Hepatocyte (in vitro differentiated cells): ENCODE measurements around the gene ZFP36L2. TPM values are rescaled to one million over a fixed set of nuclear protein-coding genes. Genes with fewer than 3 reads are reported as not detected.

Experiments used
- DNase-seq: peaks from one replicate; pipeline ENCODE4 v3.0.0-alpha.2; 2016; ENCODE audit warnings: low spot score
- H2AFZ ChIP-seq: fragments of 200-600 bp; sonication (generic); 2 replicates; pipeline ENCODE4 v1.6.0; 2016; ENCODE audit warnings: antibody characterized with exemption, mild to moderate bottlenecking
- H3K27ac ChIP-seq: fragments of 200-600 bp; sonication (generic); 2 replicates; pipeline ENCODE4 v1.5.1; 2016; ENCODE audit warnings: mild to moderate bottlenecking
- H3K27me3 ChIP-seq: fragments of 200-600 bp; sonication (generic); 2 replicates; pipeline ENCODE4 v1.6.1; 2016
- H3K36me3 ChIP-seq: fragments of 200-600 bp; sonication (generic); replicated peaks from 2 replicates; pipeline ENCODE4 v1.5.1; 2016; ENCODE audit warnings: low read depth; ENCODE audit not compliant: insufficient read depth
- H3K4me1 ChIP-seq: fragments of 200-600 bp; sonication (generic); 2 replicates; pipeline ENCODE4 v1.5.1; 2016; ENCODE audit warnings: mild to moderate bottlenecking, moderate library complexity; ENCODE audit not compliant: insufficient read depth
- H3K4me2 ChIP-seq: fragments of 200-600 bp; sonication (generic); 2 replicates; pipeline ENCODE4 v1.6.0; 2016
- H3K4me3 ChIP-seq: fragments of 200-600 bp; sonication (generic); 2 replicates; pipeline ENCODE4 v1.5.1; 2016; ENCODE audit warnings: mild to moderate bottlenecking
- H3K79me2 ChIP-seq: fragments of 200-600 bp; sonication (generic); 2 replicates; pipeline ENCODE4 v1.6.0; 2017; ENCODE audit warnings: mild to moderate bottlenecking
- H3K9me2 ChIP-seq: fragments of 200-600 bp; sonication (generic); replicated peaks from 2 replicates; pipeline ENCODE4 v1.6.0; 2017; ENCODE audit warnings: mild to moderate bottlenecking; ENCODE audit not compliant: insufficient read depth
- H3K9me3 ChIP-seq: fragments of 200-600 bp; sonication (generic); 2 replicates; pipeline ENCODE4 v1.5.1; 2016; ENCODE audit warnings: low read depth, mild to moderate bottlenecking
- H4K20me1 ChIP-seq: fragments of 200-600 bp; sonication (generic); 2 replicates; pipeline ENCODE4 v1.6.0; 2016; ENCODE audit warnings: mild to moderate bottlenecking; ENCODE audit not compliant: insufficient read depth, poor library complexity, severe bottlenecking
- EZH2 ChIP-seq: fragments of 200-600 bp; sonication (generic); IDR thresholded peaks from 2 replicates; pipeline ENCODE4 v1.6.1; 2016; ENCODE audit warnings: antibody characterized with exemption, mild to moderate bottlenecking, borderline replicate concordance
- EZH2phosphoT487 ChIP-seq: fragments of 200-600 bp; sonication (generic); IDR thresholded peaks from one replicate; pipeline ENCODE4 v1.6.1; 2018; ENCODE audit warnings: antibody characterized with exemption, mild to moderate bottlenecking, low read depth, moderate library complexity; ENCODE audit not compliant: unreplicated experiment, severe bottlenecking
- WGBS: methylation state at CpG from one replicate; pipeline ENCODE4 v1.1.6; 2016; ENCODE audit warnings: low lambda C conversion rate; ENCODE audit errors: missing lambda C conversion rate; 5-methylcytosine and 5-hydroxymethylcytosine counted together
- polyA plus RNA-seq: library from polyadenylated mRNA; unstranded; fragments of >200 nt; fragmentation: Nextera tagmentation; extraction: Ambion mirVana; gene quantifications from 2 replicates; pipeline ENCODE4 v1.2.1, GENCODE V29; 2016
- total RNA-seq: library from RNA; depleted of rRNA; stranded (reverse); fragments of >200 nt; gene quantifications from 2 replicates; pipeline ENCODE4 v1.2.3, GENCODE V29; 2014
- TF ChIP-seq, protein P1 (sequence below): fragments of 200-600 bp; sonication (generic); IDR thresholded peaks from 2 replicates; pipeline ENCODE4 v1.5.1; 2016; ENCODE audit warnings: antibody characterized with exemption, mild to moderate bottlenecking; ENCODE audit not compliant: poor library complexity

Gene ZFP36L2
- total and polyA plus RNA-seq, 2 experiments from 2014 or later: 85.1 to 285 TPM

GRCh38 chr2:43176449-43176848 lies 50.0 kb downstream of the ZFP36L2 start:
- Histone ChIP-seq H3K4me2 (no peak overlapping the region), H3K4me1 (peaks cover 19% of the 10 kb centered on the region), H3K9me2 (no peaks in the 10 kb centered on the region), H3K27me3 (no peaks in the 10 kb centered on the region), H3K79me2 (no peaks in the 10 kb centered on the region), H3K4me3 (no peak overlapping the region), H3K36me3 (no peaks in the 10 kb centered on the region), H3K9me3 (no peaks in the 10 kb centered on the region), H4K20me1 (no peaks in the 10 kb centered on the region), H2AFZ (no peak overlapping the region), H3K27ac (no peak overlapping the region)
- TF ChIP-seq EZH2phosphoT487: no peak
- no peak for TF ChIP-seq EZH2
- TF ChIP-seq, protein P1, sequence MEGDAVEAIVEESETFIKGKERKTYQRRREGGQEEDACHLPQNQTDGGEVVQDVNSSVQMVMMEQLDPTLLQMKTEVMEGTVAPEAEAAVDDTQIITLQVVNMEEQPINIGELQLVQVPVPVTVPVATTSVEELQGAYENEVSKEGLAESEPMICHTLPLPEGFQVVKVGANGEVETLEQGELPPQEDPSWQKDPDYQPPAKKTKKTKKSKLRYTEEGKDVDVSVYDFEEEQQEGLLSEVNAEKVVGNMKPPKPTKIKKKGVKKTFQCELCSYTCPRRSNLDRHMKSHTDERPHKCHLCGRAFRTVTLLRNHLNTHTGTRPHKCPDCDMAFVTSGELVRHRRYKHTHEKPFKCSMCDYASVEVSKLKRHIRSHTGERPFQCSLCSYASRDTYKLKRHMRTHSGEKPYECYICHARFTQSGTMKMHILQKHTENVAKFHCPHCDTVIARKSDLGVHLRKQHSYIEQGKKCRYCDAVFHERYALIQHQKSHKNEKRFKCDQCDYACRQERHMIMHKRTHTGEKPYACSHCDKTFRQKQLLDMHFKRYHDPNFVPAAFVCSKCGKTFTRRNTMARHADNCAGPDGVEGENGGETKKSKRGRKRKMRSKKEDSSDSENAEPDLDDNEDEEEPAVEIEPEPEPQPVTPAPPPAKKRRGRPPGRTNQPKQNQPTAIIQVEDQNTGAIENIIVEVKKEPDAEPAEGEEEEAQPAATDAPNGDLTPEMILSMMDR: no peak
- 93% methylated on average over 1 of the region's 1 CpG for WGBS
- DNase-seq: no peak

DNA sequence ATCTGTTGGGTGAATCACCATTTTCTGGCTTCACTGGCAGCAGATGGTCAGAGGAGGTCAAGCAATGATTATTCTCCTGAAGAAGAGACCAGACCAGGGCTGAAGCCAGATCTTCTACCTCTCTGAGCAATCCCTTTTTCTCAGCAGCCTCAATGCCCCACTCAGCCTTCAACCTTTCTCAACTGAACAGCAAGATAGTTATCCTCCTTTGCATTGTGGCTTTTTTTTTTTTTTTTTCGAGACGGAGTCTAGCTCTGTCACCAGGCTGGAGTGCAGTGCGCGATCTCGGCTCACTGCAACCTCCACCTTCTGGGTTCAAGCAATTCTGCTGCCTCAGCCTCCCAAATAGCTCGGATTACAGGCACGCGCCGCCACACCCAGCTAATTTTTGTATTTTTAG lies 50.5 kb downstream of the ZFP36L2 start:
- H3K27me3 ChIP-seq: no peaks in the 10 kb centered on the region
- TF ChIP-seq EZH2phosphoT487: no peak
- no peak for TF ChIP-seq EZH2
- TF ChIP-seq, protein P1: no peak
- no peak overlapping the region for H2AFZ ChIP-seq
- DNase-seq: no peak
- no peaks in the 10 kb centered on the region for H3K36me3 ChIP-seq
- H3K4me3 ChIP-seq: no peak overlapping the region
- no peaks in the 10 kb centered on the region for H4K20me1 ChIP-seq
- peaks cover 19% of the 10 kb centered on the region for H3K4me1 ChIP-seq
- no peak overlapping the region for H3K4me2 ChIP-seq
- H3K79me2 ChIP-seq: no peaks in the 10 kb centered on the region
- H3K27ac ChIP-seq: no peak overlapping the region
- WGBS: 98% methylated on average over 9 of the region's 9 CpGs
- no peaks in the 10 kb centered on the region for H3K9me2 ChIP-seq
- no peaks in the 10 kb centered on the region for H3K9me3 ChIP-seq

- Histone ChIP-seq H3K4me2 (no peak overlapping the region), H3K4me1 (peaks cover 20% of the 10 kb centered on the region), H3K79me2 (no peaks in the 10 kb centered on the region)
Observed at GRCh38 chr2:43175020-43175441, 51.4 kb downstream of the ZFP36L2 start.

More at GRCh38 chr2:43175020-43175441, 51.4 kb downstream of the ZFP36L2 start:
- WGBS: 57% methylated on average over 1 of the region's 1 CpG
- TF ChIP-seq EZH2 (no peak), EZH2phosphoT487 (no peak)
- TF ChIP-seq, protein P1: no peak
- no peak overlapping the region for H3K27ac ChIP-seq
- H3K4me3 ChIP-seq: no peak overlapping the region
- no peak for DNase-seq
- H3K36me3 ChIP-seq: no peaks in the 10 kb centered on the region
- no peaks in the 10 kb centered on the region for H3K9me3 ChIP-seq
- H4K20me1 ChIP-seq: no peaks in the 10 kb centered on the region
- no peak overlapping the region for H2AFZ ChIP-seq
- no peaks in the 10 kb centered on the region for H3K27me3 ChIP-seq
- no peaks in the 10 kb centered on the region for H3K9me2 ChIP-seq
